GM21367 (cell line): Measurements from ENCODE around the gene GIPC2.
"Not testable (repeated sequence)": the region's sequence is repeated elsewhere in the genome, so short reads cannot be mapped to it uniquely, and the experiment has no call there.

ENCODE experiments used
- ATAC-seq: cut with Tn5 transposase; IDR thresholded peaks from one replicate; pipeline ENCODE4 v1.9.1; 2021; ENCODE audit not compliant: unreplicated experiment

The GIPC2 gene

GRCh38 chr1:78068681-78069283 lies 23.0 kb downstream of the GIPC2 start:
- ATAC-seq: no peak

- no peak for ATAC-seq
These were observed 24.0 kb downstream of the GIPC2 start for GRCh38 chr1:78069784-78070183.

GRCh38 chr1:78070210-78070609 lies 24.4 kb downstream of the GIPC2 start:
- ATAC-seq: no peak

DNA sequence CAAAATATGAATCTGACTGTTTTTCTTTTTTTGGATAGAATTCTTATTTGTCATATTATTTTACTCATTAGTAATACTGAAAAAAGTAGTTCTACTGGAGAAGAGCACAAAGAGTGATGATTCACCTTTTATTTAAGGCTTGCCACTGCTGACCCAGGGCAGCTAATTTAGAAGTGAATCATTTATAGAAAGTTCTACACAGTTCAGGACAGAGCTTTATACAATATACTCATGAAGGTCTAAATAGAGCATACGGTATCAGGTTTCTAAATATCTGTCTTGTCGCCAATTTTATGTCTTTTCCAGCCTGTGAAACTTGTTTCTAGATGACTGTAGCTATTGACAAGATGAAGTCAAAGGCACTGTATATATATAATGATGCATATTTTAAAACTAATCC lies 25.0 kb downstream of the GIPC2 start:
- no peak for ATAC-seq

DNA sequence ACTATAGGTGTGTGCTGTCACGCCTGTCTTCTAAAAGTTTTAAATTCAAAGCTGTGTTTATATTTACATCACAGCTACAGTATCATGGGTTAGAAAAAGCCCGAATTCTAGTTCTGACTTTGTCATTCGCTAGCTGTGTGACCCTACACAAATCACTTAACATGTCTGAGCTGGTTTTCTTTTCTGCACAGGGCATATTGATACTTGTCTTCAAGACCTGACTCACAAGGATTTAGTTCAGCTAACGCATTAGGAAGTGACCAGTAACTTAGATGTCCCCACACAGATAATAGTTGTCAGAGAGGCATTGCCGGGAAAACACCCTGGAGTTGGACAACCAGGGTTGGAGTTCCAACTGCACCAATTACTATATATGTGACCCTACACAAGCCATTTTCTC lies 25.9 kb downstream of the GIPC2 start:
- no peak for ATAC-seq

DNA sequence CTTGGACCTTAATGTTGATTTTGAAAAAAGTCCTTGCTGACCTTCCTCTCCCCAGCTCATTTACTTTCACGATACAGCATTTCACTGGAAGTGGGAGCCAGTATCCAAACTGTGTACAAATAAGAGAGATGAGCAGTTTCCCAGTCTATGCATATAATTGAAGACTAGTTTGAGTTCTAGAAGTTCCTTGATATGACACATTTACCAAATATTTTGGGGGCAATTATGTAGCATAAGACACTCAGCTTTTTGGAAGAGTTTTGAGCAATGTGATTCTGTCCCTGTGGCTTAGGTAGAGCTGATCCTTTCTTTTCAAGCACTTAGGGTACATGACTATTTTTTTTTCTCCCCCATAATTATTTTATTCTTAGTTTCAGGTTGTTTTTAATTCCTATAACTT lies 26.4 kb downstream of the GIPC2 start:
- ATAC-seq: no peak

- ATAC-seq: no peak
These were observed 27.7 kb downstream of the GIPC2 start for GRCh38 chr1:78073441-78073840.

GRCh38 chr1:78075621-78076020 lies 29.9 kb downstream of the GIPC2 start:
- no peak for ATAC-seq

- ATAC-seq: no peak
These were observed 32.6 kb downstream of the GIPC2 start for GRCh38 chr1:78078358-78078757.

DNA sequence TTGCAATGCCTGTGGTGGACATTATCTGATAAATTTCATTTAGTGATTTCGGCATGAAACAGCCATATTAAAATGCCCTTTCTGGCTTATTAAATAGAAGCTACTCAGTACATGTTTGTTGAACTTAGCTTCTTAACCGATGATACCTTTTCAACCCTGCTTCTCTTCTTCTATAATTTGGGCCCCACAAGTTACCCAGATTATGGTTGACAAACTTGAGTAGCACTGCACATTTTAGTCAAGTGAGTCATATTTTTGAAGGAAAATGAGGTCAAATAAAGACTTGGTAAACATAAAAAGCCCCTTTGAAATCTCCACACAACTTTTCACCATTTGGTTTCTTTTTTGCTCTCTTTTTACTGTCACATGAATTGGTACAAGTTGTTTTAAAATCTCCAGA lies 33.8 kb downstream of the GIPC2 start:
- no peak for ATAC-seq

GRCh38 chr1:78080767-78081166 lies 35.0 kb downstream of the GIPC2 start:
- ATAC-seq: no peak

DNA sequence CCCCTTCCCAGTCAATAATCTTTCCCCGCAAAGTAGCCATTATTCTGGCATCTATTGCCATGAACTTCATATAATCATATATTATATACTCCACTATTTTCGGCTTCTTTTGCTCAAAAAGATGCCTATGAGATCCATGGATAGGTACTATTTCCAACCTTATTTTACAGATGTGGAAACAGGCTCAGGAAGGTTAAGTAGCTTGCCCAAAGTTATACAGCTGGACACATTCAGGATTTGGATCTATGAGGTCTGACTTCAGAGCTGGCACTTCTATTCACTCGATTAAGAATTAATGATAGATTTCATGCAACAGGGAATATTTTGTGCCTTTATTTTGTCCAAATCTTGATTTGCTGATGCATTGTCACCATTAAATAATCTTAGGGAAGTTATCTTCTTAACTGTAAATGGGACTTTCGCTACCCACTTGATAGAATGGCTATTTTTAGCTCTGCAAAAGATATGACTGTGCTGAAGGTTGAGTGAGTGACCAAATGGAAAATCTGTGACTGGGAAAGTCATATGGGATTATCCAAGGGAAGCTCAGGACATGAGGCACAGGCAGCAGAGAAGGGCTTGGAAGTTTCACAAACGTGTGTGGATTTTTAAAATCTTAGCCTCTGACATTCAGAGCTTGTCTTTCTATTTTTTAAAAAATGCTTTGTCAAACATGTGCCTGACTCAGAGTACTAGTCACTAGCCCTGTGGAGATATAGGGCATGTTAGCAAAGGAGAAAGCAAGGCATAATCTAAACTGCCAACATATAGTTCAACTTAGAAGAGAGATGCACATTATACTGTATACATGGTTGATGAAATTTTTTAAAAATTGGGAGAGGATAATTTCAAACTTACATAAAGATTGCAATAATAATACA lies 36.5 kb downstream of the GIPC2 start:
- no peak for ATAC-seq

DNA sequence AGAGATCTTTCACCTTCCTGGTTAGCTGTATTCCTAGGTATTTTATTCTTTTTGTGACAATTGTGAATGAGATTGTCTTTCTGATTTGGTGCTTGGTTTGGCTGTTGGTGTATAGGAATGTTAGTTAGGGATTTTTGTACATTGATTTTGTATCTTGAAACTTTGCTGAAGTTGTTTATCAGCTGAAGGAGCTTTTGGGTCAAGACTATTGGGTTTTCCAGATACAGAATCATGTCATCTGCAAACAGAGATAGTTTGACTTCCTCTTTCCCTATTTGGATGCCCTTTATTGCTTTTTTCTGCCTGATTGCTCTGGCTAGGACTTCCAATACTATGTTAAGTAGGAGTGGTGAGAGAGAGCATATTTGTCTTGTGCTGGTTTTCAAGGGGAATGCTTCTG lies 38.9 kb downstream of the GIPC2 start:
- ATAC-seq: not testable (repeated sequence)

- ATAC-seq: no peak
These were observed 40.9 kb downstream of the GIPC2 start for GRCh38 chr1:78086697-78087096.

- ATAC-seq: no peak
These were observed 42.2 kb downstream of the GIPC2 start for GRCh38 chr1:78088015-78088414.

DNA sequence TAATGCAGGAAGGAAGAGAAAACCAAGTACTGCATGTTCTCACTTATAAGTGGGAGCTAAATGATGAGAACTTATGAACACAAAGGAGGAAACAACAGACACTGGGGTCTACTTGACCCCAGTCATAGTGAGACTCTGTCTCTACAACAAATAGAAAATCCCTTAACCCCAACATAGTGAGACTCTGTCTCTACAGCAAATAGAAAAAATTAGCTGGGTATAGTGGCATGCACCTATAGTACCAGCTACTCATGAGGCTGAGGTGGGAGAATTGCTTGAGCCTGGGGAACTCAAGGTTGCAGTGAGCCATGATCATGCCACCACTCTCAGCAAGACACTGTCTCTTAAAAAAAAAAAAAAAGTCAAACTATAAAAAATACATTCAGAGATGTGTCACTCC lies 42.7 kb downstream of the GIPC2 start:
- ATAC-seq: no peak

DNA sequence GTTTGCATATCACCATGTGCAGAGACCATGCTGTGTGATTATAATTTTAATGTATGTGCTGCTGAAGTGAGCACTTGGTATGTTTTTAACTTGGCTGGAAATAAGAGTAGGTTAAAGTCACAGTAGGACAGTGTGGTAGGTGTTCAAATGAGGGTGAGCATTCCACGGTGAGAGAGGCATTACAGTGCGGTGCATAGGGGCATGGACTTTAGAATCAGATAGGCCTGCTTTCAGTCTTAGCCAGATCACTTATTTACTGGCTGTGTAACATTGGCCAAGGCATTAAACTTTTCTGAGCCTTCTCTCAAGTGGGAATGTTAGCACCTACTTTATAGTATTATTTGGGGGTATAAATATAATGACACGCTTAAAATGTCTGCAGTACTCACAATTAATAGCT lies 43.2 kb downstream of the GIPC2 start:
- no peak for ATAC-seq

DNA sequence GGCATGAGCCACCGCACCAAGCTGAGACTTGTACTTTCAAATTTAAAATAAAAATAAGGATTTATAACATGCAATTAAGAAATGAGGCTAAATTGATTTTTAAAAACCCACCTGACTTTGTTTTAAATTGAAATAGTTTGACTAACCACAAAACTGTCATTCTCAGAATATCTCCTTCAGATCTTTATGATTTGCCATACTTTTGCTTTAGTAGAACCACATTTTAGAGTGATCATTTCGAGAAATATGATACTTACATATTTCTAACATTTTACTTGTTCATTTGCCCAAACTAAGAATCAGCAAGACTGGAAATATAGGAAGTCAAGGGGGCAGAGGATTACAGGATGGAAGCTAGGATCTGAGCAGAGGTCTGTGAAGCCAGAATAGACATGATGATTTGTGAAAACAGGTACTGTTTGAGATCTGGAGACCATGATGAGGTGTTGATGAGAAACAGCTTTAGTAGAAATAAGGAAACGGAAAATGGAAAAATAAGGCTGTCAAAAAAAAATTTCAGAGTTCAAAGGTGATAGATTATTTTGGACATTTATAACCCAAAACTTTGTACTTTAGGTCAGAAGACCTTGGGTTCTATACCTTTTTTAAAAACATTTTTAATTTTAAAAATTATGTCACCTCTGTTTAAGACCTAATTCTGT lies 44.8 kb downstream of the GIPC2 start:
- ATAC-seq: no peak

DNA sequence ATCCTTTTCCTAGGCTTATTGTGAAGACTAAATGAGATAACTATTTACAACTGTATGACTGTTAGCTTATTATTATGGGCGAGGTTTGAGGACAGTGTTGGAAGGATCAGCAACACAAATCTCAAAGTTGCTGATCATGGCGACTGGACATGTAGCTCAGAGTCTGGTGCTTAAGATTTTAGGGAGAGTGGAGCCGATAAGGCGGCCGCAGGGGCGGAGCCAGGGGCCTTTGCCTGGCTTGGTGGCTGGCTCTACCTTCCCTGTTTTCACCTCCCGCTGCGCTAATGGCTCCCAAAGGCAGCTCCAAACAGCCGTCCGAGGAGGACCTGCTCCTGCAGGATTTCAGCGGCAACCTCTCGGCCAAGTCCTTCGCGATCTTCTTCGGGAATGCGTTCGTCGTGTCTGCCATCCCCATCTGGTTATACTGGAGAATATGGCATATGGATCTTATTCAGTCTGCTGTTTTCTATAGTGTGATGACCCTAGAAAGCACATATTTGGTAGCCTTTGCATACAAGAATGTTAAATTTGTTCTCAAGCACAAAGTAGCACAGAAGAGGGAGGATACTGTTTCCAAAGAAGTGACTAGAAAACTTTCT lies 45.5 kb downstream of the GIPC2 start:
- no peak for ATAC-seq

GRCh38 chr1:78091886-78092285 lies 46.1 kb downstream of the GIPC2 start:
- ATAC-seq: no peak

GRCh38 chr1:78092643-78093042 lies 46.9 kb downstream of the GIPC2 start:
- no peak for ATAC-seq

- ATAC-seq: no peak
These were observed 47.8 kb downstream of the GIPC2 start for GRCh38 chr1:78093560-78093959.
